Middle frontal gyrus (tissue), 1 donor: ENCODE data around the gene LKAAEAR1.

Experiments used
- DNase-seq: peaks from one replicate; pipeline ENCODE4 v3.0.0-alpha.2; 2015; ENCODE audit warnings: low spot score; ENCODE audit errors: extremely low spot score

The LKAAEAR1 gene

GRCh38 chr20:64111841-64112641, 27.8 kb upstream of the LKAAEAR1 start:
- no peak for DNase-seq

DNA sequence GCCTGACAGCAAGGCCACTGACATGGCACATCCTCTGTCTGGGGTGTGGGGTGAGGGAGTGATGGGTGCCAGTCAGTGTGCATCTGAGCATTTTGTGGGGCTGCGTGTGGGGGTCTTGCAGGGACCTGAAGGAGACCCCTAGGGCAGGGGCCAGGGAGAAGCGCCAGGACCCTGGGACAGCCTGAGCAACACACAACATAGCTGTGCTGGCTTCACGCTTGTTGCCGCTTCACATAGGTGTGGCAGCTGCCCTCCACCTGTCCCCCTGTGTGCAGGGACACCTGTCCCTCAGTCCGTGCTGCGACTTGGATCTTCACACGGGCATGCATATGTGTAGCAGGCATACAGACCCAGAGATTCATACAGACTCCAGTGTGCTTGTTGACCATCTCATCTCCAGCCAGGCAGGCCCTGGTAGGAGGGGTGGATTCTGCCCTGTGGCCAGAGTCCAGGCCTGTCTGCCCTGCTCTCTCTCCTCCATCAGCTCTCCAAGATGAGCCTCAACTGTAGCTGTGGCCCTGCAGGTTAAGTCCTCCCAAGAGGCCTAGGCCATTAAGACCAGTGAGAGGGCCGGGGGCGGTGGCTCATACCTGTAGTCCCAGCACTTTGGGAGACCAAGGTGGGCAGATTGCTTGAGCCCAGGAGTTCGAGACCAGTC, 26.3 kb upstream of the LKAAEAR1 start:
- no peak for DNase-seq

GRCh38 chr20:64109831-64110391, 25.7 kb upstream of the LKAAEAR1 start:
- DNase-seq: no peak

- DNase-seq: no peak
Measured at GRCh38 chr20:64108731-64109681, 24.8 kb upstream of the LKAAEAR1 start.

- DNase-seq: no peak
Measured at GRCh38 chr20:64107736-64108457, 23.7 kb upstream of the LKAAEAR1 start.

- DNase-seq: no peak
Measured at GRCh38 chr20:64106981-64107735, 23.0 kb upstream of the LKAAEAR1 start, which contains the start of gene NPBWR2. TSS of gene NPBWR2 (minus strand) at chr20:64107565. CDS start at chr20:64106831, 734 bp downstream.

- DNase-seq: no peak
Measured at GRCh38 chr20:64106435-64106961, 22.3 kb upstream of the LKAAEAR1 start.

GRCh38 chr20:64105846-64106434, 21.7 kb upstream of the LKAAEAR1 start:
- DNase-seq: no peak

DNA sequence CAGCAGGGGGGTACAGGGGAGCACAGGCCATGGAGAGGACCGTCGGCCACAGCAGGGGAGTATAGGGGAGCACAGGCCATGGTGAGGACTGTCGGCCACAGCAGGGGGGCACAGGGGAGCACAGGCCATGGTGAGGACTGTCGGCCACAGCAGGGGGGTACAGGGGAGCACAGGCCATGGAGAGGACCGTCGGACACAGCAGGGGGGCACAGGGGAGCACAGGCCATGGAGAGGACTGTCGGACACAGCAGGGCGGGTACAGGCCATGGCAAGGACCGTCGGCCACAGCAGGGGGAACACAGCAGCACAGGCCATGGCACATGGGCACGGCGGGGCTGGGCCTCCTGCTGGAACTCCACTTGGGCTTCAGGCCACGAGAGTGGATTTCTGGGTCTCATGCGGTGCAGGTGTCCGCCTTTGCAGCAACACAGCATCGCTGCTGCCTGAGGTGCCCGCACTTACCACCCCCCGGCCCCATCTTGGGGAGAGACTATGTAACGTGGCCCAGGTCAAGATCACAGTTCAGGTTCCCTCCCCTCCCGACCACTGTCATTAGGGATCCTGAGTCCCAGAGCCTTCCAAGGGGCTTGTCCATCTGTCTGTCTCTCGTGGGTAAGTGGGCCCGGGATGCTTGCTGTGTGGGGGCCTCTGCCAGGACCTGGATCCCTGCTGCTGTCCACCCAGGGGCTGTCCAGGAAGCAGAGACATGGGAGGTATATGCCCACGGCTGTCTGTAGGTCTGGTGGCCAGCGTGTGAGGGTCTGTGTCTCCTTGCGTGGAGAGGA, 20.7 kb upstream of the LKAAEAR1 start:
- DNase-seq: no peak

- no peak for DNase-seq
Measured at GRCh38 chr20:64103871-64104666, 19.9 kb upstream of the LKAAEAR1 start.

DNA sequence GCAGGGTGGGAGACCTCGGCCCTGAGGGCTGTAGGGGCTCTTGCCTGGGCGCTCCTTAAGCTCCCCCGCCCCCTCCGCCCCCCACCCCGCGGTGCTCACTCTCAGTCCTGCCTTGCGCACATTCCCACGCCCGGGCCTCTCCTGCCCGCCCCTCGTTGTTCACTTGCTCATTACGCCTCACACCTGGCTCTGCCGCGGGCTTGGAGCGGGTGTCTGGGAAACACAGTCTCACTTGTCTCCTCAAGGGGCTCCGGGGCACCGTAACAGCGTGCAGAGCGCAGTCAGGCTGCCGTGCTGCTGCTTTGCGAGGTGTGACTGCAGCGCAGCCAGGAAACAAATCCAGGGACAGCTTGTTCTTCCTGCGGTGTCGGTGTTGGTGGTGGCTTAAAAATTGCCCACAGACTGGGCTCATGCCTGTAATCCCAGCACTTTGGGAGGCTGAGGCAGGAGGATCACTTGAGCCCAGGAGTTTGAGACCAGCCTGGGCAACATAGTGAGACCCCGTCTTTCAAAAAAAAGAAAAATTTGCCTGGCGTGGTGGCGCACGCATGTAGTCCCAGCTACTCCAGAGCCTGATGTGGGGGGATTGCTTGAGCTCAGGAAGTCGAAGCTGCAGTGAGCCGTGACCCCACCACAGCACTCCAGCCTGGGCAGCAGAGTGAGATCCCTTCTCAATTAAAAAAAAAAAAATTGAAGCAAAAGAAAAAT, 18.6 kb upstream of the LKAAEAR1 start:
- no peak for DNase-seq

DNA sequence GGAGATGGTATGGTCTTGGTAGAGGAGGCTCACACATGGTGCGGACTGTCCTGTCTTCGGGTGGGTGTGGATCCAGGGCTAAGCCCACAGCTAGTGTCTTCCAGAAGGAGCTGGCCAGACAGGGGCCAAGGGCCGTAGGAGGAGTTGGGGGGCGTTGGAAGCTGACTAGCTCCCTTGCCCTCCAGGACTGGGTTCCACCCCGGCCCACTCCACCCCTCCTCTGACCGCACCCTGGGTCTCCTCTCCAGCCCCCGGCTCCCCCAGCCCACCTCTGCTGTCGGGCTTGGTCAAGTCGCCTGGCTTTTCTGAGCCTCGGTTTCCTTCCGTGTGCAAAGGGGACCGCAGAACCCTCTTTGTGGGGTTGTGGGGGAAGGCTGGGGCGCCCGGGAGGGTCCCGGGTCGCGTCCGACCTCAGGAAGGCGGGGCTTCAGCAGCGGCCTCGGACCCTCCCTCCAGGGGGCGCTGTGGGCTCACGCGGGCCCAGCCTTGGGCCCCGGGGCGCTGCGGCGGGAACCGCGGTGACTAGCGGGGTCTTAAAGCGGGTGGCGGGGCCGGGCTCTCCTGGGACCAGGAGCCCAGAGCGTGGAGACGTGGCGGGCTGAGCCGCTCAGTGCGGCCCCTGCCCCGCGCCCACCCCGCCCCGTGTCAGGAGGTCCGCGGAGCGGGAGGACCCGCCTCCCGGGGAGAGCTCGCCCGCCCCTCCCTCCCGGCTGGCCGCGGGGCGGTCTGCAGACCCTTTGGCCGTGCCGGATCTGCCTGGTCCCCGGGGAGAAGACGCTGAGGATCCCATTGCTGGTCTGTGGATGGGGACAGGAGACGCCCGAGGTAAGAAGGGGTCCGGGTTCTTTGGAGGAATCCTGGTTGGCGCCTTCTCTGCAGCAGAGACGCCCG, 17.8 kb upstream of the LKAAEAR1 start:
- no peak for DNase-seq

DNA sequence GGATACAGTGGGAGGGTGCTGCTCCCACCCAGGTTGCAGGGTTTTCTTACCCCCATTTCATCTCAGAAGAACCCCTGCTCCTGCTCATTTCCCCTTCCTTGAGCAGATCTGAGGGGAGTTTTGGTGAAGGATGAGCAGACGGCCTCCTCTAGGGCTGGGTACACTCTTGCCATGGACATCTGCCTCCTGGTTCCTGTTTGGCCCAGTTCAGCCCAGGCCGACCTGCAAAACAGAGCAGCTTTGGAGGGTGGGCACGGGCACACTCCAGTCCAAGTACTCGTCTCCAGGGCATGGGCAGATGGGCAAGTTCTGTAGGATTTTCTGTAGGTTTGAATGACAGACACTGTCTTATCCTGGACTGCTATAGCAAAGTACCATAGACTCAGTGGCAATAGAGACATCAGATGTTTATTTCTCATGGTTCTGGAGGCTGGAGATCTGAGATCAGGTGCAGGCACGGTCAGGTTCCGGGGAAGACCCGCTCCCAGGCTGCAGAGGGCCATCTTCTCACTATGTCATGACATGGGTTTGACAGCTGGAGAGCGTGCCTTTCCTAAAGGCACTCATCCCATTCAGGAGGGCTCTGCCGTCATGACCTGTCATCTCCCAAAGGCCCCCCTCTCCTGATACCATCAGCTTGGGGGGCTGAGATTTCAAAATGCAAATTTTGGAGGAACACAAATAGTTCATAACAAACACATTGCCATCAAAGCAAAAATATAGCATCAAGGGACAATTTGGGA, 16.9 kb upstream of the LKAAEAR1 start:
- no peak for DNase-seq

- no peak for DNase-seq
Measured at GRCh38 chr20:64100566-64100888, 16.3 kb upstream of the LKAAEAR1 start.

DNA sequence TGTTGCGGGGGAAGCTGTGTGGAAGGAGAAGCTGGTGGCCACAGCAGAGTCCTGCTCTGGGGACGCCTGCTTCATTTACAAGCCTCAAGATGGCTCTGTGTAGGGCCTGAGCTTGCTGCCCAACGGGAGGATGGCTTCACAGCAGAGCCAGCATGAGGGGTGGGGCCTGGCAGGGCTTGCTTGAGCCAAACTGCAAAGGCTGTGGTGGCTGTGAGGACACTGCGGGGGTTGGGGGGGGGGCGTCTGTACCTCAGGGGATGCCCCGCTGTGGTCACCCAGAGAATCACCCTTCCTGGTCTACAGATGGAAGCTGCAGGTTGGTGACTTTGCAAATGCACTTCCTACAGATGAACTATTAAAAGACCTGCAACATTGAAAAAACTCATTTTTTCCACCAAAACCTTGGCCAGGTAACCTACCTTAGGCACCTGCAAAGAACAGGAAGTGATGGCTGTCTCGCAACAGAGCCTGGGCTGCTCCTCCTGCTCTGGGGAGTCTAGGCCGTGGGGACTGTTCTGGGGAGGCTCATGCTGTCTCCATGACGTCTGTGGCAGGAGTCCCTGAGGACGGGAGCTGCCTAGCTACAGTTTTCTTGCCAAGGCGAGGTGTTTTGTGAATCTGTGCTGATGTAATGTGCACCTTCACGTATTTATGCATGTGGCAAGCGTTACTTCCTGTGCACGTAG, 15.8 kb upstream of the LKAAEAR1 start:
- no peak for DNase-seq
